Measurements from ENCODE around the gene STARD13.

GRCh38 chr13:33184112-33184490, 101.5 kb downstream of the STARD13 start:
- TF ChIP-seq EZH2phosphoT487 (IDR thresholded peaks at IDR 0.05; ENCODE audit: borderline replicate concordance) (no peak), CTCF (IDR thresholded peaks at IDR 0.05 in 2 of 3, conservative IDR thresholded peaks at IDR 0.05 in 1 of 3; ENCODE audit: borderline replicate concordance in 1 of 3, insufficient read depth in 1 of 3, low read depth in 2 of 3, low read length in 2 of 3) (no peak), POLR2A (IDR thresholded peaks at IDR 0.05; ENCODE audit: borderline replicate concordance, extremely low read depth, insufficient read depth, insufficient read length) (no peak), ZFX (IDR thresholded peaks at IDR 0.05) (no peak), RAD21 (IDR thresholded peaks at IDR 0.05; ENCODE audit: low read depth) (no peak), REST (IDR thresholded peaks at IDR 0.05; ENCODE audit: low read depth) (no peak), EZH2 (IDR thresholded peaks at IDR 0.05) (no peak), SP1 (IDR thresholded peaks at IDR 0.05; ENCODE audit: low read depth) (no peak), ZNF274 (IDR thresholded peaks at IDR 0.05; ENCODE audit: low read depth, low read length) (no peak), ZBTB33 (IDR thresholded peaks at IDR 0.05; ENCODE audit: extremely low read depth, insufficient replicate concordance, low read length) (no peak), JUND (IDR thresholded peaks at IDR 0.05) (no peak), TCF7L2 (IDR thresholded peaks at IDR 0.05; ENCODE audit: borderline replicate concordance, extremely low read depth, insufficient read depth, insufficient read length) (no peak)
- TF ChIP-seq, protein P1, sequence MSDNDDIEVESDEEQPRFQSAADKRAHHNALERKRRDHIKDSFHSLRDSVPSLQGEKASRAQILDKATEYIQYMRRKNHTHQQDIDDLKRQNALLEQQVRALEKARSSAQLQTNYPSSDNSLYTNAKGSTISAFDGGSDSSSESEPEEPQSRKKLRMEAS (IDR thresholded peaks at IDR 0.05), result no peak
